Activated naive CD8-positive, alpha-beta T cell treated with anti-CD3 and anti-CD28 coated beads, Interleukin-2, amount 50 U/mL, for 24 hours (primary cell): ENCODE results near the gene GPR183.

Source experiments
- ATAC-seq: fragments of 150-1000 bp; cut with Tn5 transposase; one replicate; pipeline ENCODE4 v1.10.0; 2021
- DNase-seq: peaks from one replicate; pipeline ENCODE4 v3.0.0; 2021
- H3K27ac Mint-ChIP-seq: one replicate; pipeline ENCODE4 v1.8.0; 2021; ENCODE audit warnings: mild to moderate bottlenecking, mixed read lengths
- H3K27me3 Mint-ChIP-seq: one replicate; pipeline ENCODE4 v1.8.0; 2021; ENCODE audit warnings: mixed read lengths
- H3K36me3 Mint-ChIP-seq: one replicate; pipeline ENCODE4 v1.8.0; 2021; ENCODE audit warnings: low read depth, mixed read lengths
- H3K4me1 Mint-ChIP-seq: one replicate; pipeline ENCODE4 v1.8.0; 2021; ENCODE audit warnings: mixed read lengths
- H3K4me3 Mint-ChIP-seq: one replicate; pipeline ENCODE4 v1.8.0; 2021; ENCODE audit warnings: mild to moderate bottlenecking, moderate library complexity, mixed read lengths
- H3K9me3 Mint-ChIP-seq: one replicate; pipeline ENCODE4 v1.8.0; 2021; ENCODE audit warnings: mixed read lengths

GPR183 gene

GRCh38 chr13:99285432-99286182 lies 21.6 kb downstream of the GPR183 start:
- no peak for ATAC-seq
- Mint-ChIP-seq H3K9me3 (no peaks in the 10 kb centered on the region), H3K4me1 (peaks cover 97% of the 10 kb centered on the region), H3K27me3 (no peaks in the 10 kb centered on the region), H3K36me3 (peaks cover 45% of the 10 kb centered on the region), H3K27ac (peak overlapping the region; percentile 47), H3K4me3 (no peak overlapping the region)
- no peak for DNase-seq

- ATAC-seq (no peak), DNase-seq (no peak)
- Mint-ChIP-seq H3K36me3 (peaks cover 48% of the 10 kb centered on the region), H3K27me3 (no peaks in the 10 kb centered on the region), H3K4me1 (peaks cover 96% of the 10 kb centered on the region), H3K27ac (peak overlapping the region; percentile 75), H3K4me3 (peak overlapping the region; percentile 37), H3K9me3 (no peaks in the 10 kb centered on the region)
Measured at GRCh38 chr13:99282264-99283231, 24.7 kb downstream of the GPR183 start.

- Mint-ChIP-seq H3K36me3 (peaks cover 46% of the 10 kb centered on the region), H3K27ac (peak overlapping the region; percentile 75), H3K27me3 (no peaks in the 10 kb centered on the region), H3K4me1 (peaks cover 96% of the 10 kb centered on the region), H3K9me3 (no peaks in the 10 kb centered on the region), H3K4me3 (no peak overlapping the region)
- DNase-seq, result peak; percentile 67
- peak; percentile 88 for ATAC-seq
Measured at GRCh38 chr13:99281811-99282263, 25.4 kb downstream of the GPR183 start.

- peaks cover 42% of the 10 kb centered on the region for H3K36me3 Mint-ChIP-seq
- no peaks in the 10 kb centered on the region for H3K27me3 Mint-ChIP-seq
- H3K27ac Mint-ChIP-seq, result no peak overlapping the region
- no peak for DNase-seq
- ATAC-seq, result no peak
- H3K9me3 Mint-ChIP-seq, result no peaks in the 10 kb centered on the region
- peaks cover 97% of the 10 kb centered on the region for H3K4me1 Mint-ChIP-seq
- H3K4me3 Mint-ChIP-seq, result no peak overlapping the region
Measured at GRCh38 chr13:99280166-99280565, 27.0 kb downstream of the GPR183 start.

GRCh38 chr13:99279637-99280036 lies 27.6 kb downstream of the GPR183 start:
- Mint-ChIP-seq H3K4me1 (peaks cover 97% of the 10 kb centered on the region), H3K9me3 (no peaks in the 10 kb centered on the region), H3K27me3 (no peaks in the 10 kb centered on the region), H3K36me3 (peaks cover 47% of the 10 kb centered on the region), H3K27ac (peak overlapping the region; percentile 14), H3K4me3 (no peak overlapping the region)
- no peak for ATAC-seq
- no peak for DNase-seq

- peaks cover 97% of the 10 kb centered on the region for H3K4me1 Mint-ChIP-seq
- peaks cover 48% of the 10 kb centered on the region for H3K36me3 Mint-ChIP-seq
- no peak overlapping the region for H3K4me3 Mint-ChIP-seq
- H3K27ac Mint-ChIP-seq, result peak overlapping the region; percentile 14
- DNase-seq (no peak), ATAC-seq (no peak)
- no peaks in the 10 kb centered on the region for H3K9me3 Mint-ChIP-seq
- no peaks in the 10 kb centered on the region for H3K27me3 Mint-ChIP-seq
Measured at GRCh38 chr13:99278843-99279242, 28.4 kb downstream of the GPR183 start.

GRCh38 chr13:99278200-99278599 lies 29.0 kb downstream of the GPR183 start:
- Mint-ChIP-seq H3K4me3 (no peak overlapping the region), H3K27me3 (no peaks in the 10 kb centered on the region), H3K27ac (no peak overlapping the region), H3K36me3 (peaks cover 53% of the 10 kb centered on the region), H3K9me3 (no peaks in the 10 kb centered on the region), H3K4me1 (peaks cover 97% of the 10 kb centered on the region)
- DNase-seq (no peak), ATAC-seq (no peak)

- H3K4me3 Mint-ChIP-seq, result no peak overlapping the region
- H3K27ac Mint-ChIP-seq, result no peak overlapping the region
- peaks cover 3% of the 10 kb centered on the region for H3K9me3 Mint-ChIP-seq
Measured at GRCh38 chr13:99277629-99278028, 29.6 kb downstream of the GPR183 start.

GRCh38 chr13:99276706-99277105 lies 30.5 kb downstream of the GPR183 start:
- Mint-ChIP-seq H3K27ac (peak overlapping the region; percentile 53), H3K27me3 (no peaks in the 10 kb centered on the region), H3K9me3 (peaks cover 8% of the 10 kb centered on the region), H3K4me1 (peaks cover 97% of the 10 kb centered on the region), H3K36me3 (peaks cover 66% of the 10 kb centered on the region), H3K4me3 (no peak overlapping the region)
- ATAC-seq, result peak; percentile 31
- DNase-seq, result no peak

More at GRCh38 chr13:99277629-99278028, 29.6 kb downstream of the GPR183 start:
- no peaks in the 10 kb centered on the region for H3K27me3 Mint-ChIP-seq
- H3K4me1 Mint-ChIP-seq, result peaks cover 97% of the 10 kb centered on the region
- peaks cover 58% of the 10 kb centered on the region for H3K36me3 Mint-ChIP-seq
- no peak for ATAC-seq
- DNase-seq, result no peak

- DNase-seq, result no peak
- Mint-ChIP-seq H3K4me3 (no peak overlapping the region), H3K9me3 (peaks cover 8% of the 10 kb centered on the region), H3K4me1 (peaks cover 97% of the 10 kb centered on the region), H3K27ac (peak overlapping the region; percentile 73), H3K36me3 (peaks cover 65% of the 10 kb centered on the region), H3K27me3 (no peaks in the 10 kb centered on the region)
- peak; percentile 85 for ATAC-seq
Measured at GRCh38 chr13:99275093-99275469, 32.1 kb downstream of the GPR183 start.

GRCh38 chr13:99273128-99273527 lies 34.1 kb downstream of the GPR183 start:
- peaks cover 92% of the 10 kb centered on the region for H3K4me1 Mint-ChIP-seq
- ATAC-seq (peak; percentile 55), DNase-seq (no peak)
- peak overlapping the region; percentile 23 for H3K4me3 Mint-ChIP-seq
- peak overlapping the region; percentile 85 for H3K27ac Mint-ChIP-seq
- peaks cover 8% of the 10 kb centered on the region for H3K9me3 Mint-ChIP-seq
- H3K36me3 Mint-ChIP-seq, result peaks cover 54% of the 10 kb centered on the region
- no peaks in the 10 kb centered on the region for H3K27me3 Mint-ChIP-seq

GRCh38 chr13:99272481-99272880 lies 34.7 kb downstream of the GPR183 start:
- Mint-ChIP-seq H3K27me3 (no peaks in the 10 kb centered on the region), H3K9me3 (peaks cover 8% of the 10 kb centered on the region), H3K36me3 (peaks cover 49% of the 10 kb centered on the region), H3K27ac (peak overlapping the region; percentile 85), H3K4me1 (peaks cover 86% of the 10 kb centered on the region), H3K4me3 (no peak overlapping the region)
- no peak for ATAC-seq
- no peak for DNase-seq

- peaks cover 79% of the 10 kb centered on the region for H3K4me1 Mint-ChIP-seq
- peaks cover 8% of the 10 kb centered on the region for H3K9me3 Mint-ChIP-seq
- no peak overlapping the region for H3K4me3 Mint-ChIP-seq
- H3K27me3 Mint-ChIP-seq, result no peaks in the 10 kb centered on the region
- ATAC-seq (no peak), DNase-seq (no peak)
- peak overlapping the region; percentile 85 for H3K27ac Mint-ChIP-seq
- peaks cover 45% of the 10 kb centered on the region for H3K36me3 Mint-ChIP-seq
Measured at GRCh38 chr13:99271249-99271648, 36.0 kb downstream of the GPR183 start.

GRCh38 chr13:99270518-99270917 lies 36.7 kb downstream of the GPR183 start:
- peaks cover 44% of the 10 kb centered on the region for H3K36me3 Mint-ChIP-seq
- H3K9me3 Mint-ChIP-seq, result peaks cover 8% of the 10 kb centered on the region
- no peak for DNase-seq
- no peak overlapping the region for H3K4me3 Mint-ChIP-seq
- H3K27ac Mint-ChIP-seq, result peak overlapping the region; percentile 85
- ATAC-seq, result no peak
- peaks cover 76% of the 10 kb centered on the region for H3K4me1 Mint-ChIP-seq
- no peaks in the 10 kb centered on the region for H3K27me3 Mint-ChIP-seq
